Amniotic stem cell (primary cell): ENCODE results near the gene SND1.
"Not testable (repeated sequence)": the region's sequence is repeated elsewhere in the genome, so short reads cannot be mapped to it uniquely, and the experiment has no call there.

Source experiments
- DNase-seq: peaks from one replicate; lab custom pipeline; 2025; lab: John Stamatoyannopoulos, UW

SND1 gene

DNA sequence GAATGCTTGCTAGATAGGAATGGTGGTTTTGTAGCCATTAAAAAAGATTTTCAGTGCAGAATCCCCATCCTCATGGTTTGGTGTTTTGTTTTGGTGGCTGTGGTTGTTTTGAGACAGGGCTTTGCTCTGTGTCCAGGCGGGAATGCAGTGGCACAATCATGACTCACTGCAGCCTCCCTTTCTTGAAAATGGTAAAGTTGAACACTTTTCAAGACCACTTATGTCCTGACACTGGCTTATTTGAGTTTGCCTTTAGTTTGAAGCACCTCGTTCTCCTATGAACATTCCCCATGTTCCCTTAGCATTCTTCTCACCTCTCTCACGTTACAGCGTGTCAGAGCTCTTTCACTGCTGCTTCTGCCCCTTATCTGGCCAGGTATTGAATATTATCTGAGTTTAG is 239.2 kb downstream of the SND1 start:
- no peak for DNase-seq

DNA sequence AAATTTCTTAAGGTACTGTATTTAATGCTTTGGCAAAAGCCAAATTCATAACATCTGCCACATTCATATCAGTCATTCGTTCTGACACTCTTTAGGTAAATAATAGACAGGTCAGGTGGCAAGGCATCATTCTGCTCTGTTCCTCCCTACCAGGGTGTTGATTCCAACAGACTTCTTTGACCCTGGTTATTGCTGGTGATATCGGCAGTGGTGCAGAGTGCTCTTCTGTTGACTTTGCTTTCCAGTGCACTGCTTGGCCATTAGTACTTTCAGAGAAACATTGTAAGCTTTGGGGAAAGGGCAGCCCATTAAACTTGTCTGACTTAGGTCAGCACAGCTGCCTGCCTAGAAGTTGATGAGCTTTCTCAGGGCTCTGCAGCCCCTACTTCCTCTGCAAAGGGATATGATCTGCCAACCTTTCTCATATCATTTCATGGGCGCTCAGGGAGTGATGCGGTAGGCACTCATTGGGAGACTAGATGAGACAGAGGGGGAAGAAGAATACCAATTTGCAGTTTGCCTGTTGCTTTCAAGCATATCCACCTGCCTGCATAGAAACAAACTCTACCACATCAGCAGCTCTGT is 240.0 kb downstream of the SND1 start:
- no peak for DNase-seq

DNA sequence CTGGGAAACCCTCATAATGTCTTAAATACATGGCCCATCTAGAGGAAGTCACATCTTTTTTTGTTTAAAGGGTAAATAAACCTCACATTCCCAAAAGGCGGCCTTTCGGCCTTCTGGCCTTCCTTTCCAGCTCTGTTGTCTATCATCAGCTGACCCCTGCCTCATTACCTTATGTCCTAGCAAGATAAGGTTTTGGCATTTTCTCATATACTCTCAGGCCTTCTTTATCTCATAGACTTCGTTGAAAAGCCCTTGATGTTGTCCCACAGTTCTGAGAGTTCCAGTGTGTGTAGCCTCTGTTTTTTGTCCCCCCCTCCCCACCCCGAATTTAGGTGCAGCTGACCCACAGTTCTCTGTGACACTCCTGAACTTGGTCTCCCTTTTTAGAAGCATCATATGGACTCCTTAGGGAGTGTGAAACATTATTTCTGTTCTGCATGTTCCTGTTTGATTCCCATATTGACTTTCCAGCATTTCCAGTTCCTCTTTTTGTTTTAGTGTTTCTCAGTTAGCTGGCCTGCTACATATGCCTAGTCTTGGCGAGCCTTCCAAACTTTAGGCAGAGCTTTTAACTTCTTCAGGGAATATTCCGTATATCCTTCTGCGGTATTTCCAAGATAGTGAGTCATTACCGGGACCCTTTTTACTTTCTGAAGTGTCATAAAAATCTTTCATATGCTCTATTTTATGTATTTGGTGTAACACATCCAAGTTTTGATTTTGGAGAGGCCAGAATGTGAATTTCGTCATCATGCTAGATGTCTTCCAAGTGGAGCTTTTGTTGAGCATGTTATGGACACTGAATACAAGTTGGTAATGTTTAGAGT is 240.7 kb downstream of the SND1 start:
- DNase-seq, result no peak

DNA sequence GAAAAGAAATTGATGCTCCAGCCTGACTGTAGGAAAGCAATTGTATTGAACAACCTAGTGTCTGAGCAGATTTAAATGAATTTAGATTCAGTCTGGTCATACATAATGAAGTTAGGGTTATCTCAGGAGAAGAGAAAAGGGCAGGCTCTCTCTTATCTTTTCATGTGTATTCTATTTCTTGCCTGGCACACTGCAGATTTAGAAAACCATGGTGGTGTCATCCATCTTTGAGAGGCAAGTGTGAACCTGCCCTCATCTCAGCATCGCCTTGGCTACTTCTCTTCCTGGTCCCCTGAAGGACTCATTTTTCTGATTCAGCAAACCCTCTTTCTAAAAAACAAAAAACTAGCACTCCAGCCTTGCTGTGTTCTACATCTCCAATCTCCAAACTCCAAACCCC is 241.6 kb downstream of the SND1 start:
- no peak for DNase-seq

DNA sequence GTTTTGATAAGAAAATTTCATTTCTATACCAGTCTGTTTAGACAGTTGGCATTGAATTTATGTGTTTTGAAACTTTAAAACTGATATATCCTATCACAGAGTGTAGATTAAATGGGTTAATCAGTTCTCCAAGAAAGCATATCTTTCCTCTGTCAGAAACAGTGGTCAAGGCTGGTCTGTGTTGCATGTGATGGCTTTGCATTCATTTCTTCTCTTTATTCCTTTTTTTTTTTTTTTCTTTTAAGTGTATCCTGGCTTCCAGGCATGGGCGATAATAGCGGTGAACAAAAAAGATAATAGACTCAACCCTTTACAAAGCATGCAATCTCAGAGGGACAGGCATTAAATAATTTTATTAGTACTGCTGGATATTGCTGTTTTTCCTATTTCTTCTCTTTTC is 242.6 kb downstream of the SND1 start:
- no peak for DNase-seq

DNA sequence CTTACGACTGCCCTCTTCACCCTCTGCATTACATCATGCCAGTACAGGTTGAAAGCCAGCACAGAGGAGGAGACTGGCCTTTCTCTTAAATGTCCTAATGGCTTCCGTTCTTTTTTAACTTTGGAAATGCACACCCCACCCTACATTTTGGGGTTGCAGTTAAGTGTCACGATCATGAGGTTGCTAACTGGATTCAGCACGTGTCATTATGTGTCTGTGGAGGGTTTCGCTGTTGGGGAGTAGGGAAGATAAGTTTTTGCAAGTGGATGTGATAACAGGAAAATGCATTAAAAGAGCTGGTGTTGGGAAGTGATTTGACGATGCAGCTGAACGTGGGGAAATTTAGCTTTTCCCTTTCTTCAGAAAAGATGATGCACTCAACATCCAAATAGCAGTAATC is 243.4 kb downstream of the SND1 start:
- no peak for DNase-seq

DNA sequence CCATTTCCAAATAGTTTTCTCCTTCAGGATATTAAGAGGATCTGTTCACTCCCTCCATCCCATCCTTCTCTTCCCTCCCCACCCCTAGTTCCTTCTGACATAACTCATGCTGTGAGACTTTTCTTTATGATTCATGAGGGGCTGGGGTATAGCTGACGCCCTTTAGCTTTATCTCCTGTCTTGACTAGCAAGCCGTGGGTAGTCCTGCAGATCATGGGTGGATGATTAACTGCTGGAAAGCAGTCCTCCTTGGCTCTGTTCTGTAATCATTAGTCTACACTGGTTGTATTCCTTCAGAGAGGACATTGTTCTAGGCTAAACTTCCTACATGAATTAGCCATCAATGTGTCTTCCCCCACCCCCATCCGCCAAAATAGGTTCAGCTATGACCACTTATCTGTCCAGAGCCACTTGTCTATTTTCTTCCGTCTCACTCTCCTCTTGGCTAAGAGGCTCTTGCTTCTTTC is 243.9 kb downstream of the SND1 start:
- DNase-seq, result no peak

DNA sequence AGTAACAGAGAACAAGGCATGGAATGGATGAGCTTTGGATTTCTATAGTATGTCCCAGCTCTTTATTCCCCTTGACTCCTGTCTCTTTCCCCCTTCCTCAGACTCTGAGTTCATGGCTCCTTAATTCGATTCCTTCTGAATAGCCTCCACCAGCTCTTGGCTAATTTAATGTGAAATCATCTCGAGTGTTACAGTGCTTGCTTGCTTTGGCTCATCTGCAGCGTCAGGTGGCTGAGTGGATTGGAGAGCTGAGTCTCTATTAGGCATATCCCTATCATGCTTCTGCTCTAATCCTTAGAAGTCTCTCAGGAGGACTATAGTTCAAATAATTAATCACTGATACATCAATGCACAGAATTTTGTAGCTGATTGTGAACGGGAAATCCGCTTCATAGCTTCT is 244.7 kb downstream of the SND1 start:
- no peak for DNase-seq

DNA sequence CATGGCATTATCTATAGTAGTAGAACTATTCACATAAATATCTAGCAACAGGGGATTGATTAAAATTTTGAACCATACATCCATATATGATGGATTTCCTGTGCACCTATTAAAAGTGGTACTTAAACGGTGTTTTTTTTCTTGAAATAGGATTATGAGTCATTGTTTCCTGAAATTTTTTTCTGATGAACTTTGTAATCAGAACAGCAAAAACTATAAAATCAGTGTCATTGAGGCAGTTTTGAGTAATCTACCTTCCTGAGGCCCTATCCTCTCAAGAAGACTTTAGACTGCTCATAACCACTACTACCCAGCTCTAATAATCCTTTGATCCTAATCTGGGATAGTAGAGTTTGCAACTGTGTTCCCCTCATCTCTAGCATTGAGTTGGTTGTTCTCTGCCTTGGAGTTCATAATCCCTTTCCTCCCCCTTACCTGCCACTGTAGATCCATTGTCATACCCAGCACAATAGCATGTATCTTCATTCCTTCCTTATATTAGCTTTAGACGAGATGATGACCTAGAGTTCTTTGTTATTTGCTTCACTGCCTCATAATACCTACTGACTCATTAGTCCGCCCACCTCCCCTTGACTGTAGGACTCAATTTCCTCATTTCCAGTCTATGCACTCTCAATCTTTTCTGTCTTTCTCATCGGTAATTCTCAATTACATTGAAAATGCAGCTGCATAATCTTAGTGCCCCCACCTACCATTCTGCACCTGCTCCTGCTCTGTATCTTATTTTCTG is 245.9 kb downstream of the SND1 start:
- no peak for DNase-seq

DNA sequence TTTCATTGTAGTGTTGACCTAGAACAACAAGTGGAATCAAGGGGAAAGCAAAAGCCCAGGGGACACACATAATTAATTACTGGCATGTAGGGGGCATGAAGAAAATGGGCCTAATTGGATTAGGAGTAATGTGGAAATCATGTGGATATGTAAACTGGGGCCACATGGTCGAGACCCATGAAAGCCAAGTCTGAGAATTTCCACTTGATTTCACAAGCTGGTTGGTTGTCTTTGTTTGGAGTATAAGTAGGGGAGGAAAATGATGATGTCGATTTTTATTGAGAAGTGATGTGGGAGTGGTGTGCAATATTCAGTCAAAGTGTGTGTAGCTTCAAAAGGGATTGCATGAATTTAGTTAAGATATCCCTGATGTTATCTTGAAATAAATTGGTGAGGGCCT is 247.4 kb downstream of the SND1 start:
- no peak for DNase-seq

DNA sequence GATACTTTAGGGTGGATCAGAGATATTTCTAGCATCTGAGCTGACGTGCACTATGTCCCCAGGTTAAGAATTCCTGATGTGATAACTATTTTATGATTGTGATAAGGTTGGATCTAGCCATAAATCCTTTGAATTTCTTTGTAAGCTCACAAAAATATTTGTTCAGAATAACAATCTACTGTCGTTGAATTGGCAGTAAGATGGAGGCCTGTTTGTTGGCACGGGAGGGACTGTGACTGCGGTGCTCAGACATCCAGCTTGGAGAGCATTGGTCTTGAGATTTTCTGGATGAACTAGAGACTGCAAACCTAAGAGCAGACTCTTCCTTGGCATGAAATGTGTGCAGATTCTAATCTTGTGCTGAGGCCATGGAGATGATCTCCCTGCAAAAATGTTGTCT is 248.1 kb downstream of the SND1 start:
- DNase-seq, result no peak

DNA sequence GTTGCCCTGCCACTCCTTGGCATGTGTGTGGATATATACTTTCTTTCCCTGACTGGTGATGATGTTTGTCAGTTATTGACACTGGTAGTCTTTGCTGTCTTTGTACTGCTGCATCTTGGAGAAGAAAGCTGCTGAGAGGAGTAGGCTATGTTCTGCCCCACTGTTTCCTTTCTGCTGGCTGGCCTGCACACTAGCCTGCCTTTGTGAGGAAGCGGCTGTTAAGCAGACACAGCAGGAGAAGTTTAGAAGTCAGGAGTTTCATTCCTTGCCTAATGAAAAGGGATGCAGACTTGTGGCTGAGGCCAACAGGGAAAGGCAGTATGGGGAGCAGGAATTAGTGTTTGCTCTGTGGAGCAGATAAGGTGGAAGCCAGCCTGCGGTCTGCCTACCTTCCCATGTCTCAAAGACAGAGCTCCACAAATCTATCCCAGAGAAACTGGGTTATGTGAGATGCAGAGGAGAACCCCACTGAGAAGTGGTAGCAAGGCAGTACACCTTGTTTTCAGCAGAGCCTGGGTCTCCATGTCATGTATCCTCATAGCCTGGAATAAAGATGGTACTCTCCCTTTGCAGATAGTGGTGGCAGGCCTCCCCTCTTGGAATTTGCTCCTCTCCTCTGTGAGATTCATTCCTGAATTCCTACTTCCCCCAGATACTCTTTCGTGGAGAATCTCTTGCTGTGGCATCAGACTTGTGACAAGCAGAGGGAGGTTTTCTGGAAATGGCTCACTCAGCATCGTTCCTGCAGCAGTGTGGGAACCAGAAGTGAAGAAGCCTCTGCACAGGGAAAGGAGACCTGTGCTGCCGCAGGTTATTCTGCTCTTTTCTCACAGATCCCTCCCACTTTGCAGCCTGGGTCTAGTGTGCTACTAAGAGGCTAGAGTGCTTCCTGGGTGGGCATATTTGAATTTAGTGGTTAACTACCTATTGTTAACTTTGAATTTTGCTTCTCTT is 249.0 kb downstream of the SND1 start:
- no peak for DNase-seq

DNA sequence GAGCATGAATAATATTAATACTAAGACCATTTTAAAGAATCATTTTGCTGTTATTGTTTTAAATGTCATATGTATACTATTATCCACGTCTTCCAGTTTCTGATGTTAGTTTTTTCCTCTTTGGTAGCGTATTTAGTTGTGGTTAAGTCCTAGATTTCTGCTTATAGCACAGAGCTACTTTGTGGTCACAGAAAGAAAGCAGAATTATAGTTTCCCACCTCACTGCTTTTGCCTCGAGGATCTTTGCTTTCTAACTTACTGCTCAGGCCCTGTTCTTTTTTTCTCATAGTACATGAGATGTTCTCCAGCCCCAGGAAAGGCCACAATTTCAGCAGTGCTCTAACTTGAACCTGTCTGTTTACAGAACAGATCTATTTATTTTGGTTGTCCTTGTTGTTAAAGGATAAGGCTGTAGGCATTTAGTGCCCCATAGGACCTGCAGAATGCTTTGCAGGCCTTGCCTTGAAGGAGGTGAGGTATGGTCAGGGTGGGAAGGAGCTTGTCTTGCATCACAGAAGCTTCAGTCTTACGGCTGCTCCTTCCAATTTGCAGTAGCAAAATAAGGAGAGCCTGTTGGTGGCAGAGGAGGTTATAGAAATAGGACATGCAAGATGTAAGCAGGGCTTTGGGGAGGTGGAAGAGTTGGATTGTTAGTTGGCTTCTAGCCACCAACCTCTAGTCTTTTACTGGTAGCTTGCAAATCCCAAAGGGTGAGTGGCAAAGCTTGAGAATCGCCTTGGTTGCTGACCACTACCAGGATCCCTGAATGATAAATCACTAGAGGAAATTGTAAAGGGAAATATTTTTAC is 250.1 kb downstream of the SND1 start:
- DNase-seq, result no peak

DNA sequence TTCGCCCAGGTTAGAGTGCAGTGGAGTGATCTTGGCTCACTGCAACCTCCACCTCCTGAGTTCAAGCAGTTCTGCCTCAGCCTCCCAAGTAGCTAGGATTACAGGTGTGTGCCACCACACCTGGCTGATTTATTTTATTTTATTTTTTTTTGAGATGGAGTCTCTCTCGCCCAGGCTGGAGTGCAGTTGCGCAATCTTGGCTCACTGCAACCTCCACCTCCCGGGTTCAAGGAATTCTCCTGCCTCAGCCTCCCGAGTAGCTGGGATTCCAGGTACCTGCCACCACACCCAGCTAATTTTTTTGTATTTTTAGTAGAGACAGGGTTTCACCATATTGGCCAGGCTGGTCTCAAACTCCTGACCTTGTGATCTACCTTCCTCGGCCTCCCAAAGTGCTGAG is 250.8 kb downstream of the SND1 start:
- DNase-seq, result not testable (repeated sequence)

DNA sequence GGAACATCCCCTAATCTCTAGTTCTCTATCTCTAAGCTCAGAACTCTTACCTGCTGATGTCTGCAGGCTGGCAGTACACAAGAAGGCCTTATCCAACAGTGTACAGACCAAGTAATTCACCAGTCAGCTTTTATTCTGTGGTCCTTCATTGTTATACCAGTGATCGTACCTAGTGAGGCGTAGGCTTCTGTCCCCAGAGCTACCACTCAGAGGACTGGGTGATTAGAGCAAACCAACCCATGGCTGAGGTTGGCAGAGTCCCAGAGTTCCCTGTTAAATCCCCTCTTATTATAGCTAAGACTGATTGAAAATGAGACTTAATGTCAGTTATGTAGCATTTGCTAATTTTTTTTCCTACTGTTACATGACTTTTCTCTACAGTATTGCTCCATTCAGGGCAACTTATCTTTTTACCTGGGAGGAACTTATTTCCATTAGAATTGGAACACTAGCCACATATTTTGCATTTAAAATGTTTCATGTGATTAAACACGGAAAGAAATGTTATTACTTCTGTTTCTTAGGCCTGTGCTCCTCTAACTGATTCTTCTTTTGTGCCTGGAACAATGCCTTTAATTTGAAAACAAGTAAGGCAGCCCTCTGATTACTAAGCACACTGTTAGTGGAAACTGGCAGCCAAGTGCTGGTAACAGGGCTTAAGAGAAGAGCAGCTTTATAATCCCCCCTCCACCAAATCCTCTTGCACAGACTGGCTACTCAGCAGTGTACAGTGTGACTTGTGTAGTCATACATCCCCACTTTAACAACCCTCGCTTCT is 252.1 kb downstream of the SND1 start:
- no peak for DNase-seq

DNA sequence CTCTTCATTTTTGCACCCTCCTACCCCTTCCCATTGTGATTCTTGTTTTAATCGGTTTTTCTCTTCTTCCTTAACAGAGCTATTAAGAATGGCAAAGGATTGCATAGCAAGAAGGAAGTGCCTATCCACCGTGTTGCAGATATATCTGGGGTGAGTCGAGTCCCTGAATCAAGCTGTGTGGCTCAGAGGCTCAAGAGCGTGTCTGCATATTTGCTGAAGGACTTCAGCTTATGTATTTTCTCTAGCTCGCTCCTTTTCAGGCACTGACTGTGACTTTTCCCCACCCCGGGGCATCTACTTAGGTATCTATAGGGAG is 252.6 kb downstream of the SND1 start:
- DNase-seq, result no peak

DNA sequence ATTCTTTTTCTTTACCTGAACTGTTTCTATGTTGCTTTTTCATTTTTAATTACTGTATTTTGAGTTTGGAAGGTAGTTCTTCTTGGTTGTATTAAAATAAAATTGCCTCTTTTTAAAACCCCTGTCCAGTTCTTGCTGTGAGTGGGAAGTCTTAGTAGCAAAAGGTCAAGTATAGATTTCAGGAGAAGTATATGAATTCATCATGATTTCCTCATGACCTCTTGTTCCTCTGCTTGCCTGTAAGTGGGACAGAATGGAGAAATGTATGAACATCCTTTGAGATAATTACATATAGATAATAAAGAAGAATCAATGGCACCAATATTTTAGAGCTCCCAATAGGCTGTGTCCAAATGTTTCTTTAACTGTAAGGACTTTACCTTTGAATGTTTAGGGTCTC is 253.0 kb downstream of the SND1 start:
- no peak for DNase-seq

DNA sequence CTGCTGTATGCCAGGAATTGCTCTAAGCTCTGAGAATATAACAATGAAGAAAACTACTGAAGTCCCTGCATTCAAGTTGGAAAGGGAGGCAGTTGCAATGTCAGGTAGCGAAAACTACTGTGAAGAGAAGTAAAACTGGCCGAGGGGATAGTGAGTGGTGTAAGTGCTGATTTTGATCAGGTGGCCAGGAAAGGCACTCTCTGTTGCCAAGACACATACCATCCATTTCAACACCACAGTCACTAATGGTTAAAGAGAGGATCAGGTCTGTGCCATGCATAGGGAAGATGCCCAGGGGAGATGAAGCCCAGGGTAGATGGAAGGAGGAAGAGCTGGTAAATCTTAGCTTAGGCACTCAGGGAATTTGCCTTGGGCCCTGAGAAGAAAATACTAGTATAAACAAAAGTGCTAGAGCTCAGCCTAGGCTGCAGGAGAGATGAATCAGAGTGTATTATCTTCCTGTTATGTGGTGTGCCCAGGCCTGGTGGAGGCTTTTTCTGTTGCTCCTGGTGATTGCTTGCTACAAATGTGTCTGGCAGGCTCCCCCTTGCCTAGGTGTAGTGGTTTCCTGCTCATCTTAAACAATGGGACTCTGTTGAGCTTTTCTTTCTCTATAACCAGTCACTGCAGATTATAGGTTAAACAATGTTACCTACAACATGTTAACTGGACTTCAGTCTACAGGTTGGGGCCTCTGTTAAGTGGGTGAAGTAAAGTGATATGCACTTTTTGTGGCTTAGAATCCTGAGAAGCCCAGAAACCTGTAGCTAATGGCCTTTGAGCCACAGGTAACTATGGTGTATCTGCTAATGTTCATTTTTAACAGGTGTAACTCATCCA is 253.7 kb downstream of the SND1 start:
- no peak for DNase-seq
